Brain microvascular endothelial cell (primary cell): Measurements from ENCODE around the gene CDH26.

Experiments used
- DNase-seq: peaks from one replicate; pipeline ENCODE4 v3.0.0-alpha.2; 2020
- H3K27ac ChIP-seq: fragments of 250-450 bp; sonication (Bioruptor Pico); 2 replicates; pipeline ENCODE4 v1.5.1; 2020; ENCODE audit warnings: mild to moderate bottlenecking, moderate library complexity
- H3K27me3 ChIP-seq: fragments of 250-450 bp; sonication (Bioruptor Pico); replicated peaks from 2 replicates; pipeline ENCODE4 v1.5.1; 2020; ENCODE audit warnings: mild to moderate bottlenecking
- H3K36me3 ChIP-seq: fragments of 250-450 bp; sonication (Bioruptor Pico); replicated peaks from 2 replicates; pipeline ENCODE4 v1.5.1; 2020; ENCODE audit warnings: mild to moderate bottlenecking
- H3K4me3 ChIP-seq: 2 replicates; pipeline ENCODE4 v1.5.1; 2011; ENCODE audit warnings: low read depth, mild to moderate bottlenecking, control low read depth, low read length, moderate library complexity
- in situ Hi-C: cut with HindIII; loops from 2 replicates; pipeline ENCODE4 v1.10.0; 2017; ENCODE audit warnings: low sequenced_read_pairs, low pct_ligation_motif_present
- TF ChIP-seq, protein P1 (sequence below): IDR thresholded peaks from 2 replicates; pipeline ENCODE4 v1.5.1; 2011; ENCODE audit warnings: low read depth, mild to moderate bottlenecking, moderate library complexity, low read length, control low read depth, inconsistent platforms; ENCODE audit errors: missing control alignments

CDH26 gene

DNA sequence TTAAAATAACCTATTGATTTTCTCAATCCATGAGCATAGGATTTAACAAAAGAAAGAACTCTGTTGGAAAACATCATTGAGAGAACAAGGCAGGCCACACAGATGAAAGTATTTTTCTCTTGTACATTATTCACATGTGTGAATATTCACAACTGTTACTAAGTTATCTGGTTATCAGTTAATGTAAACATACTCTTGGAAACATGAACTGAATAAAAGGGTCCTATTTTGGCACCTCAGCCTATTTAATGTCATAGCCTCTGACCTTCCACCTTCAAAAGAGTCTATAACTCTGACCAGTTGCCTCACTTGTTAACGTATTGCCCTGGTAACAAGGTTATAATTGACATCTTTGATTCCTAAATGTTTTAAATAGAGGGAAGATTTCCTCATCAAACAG is 32.9 kb upstream of the CDH26 start:
- TF ChIP-seq, protein P1, sequence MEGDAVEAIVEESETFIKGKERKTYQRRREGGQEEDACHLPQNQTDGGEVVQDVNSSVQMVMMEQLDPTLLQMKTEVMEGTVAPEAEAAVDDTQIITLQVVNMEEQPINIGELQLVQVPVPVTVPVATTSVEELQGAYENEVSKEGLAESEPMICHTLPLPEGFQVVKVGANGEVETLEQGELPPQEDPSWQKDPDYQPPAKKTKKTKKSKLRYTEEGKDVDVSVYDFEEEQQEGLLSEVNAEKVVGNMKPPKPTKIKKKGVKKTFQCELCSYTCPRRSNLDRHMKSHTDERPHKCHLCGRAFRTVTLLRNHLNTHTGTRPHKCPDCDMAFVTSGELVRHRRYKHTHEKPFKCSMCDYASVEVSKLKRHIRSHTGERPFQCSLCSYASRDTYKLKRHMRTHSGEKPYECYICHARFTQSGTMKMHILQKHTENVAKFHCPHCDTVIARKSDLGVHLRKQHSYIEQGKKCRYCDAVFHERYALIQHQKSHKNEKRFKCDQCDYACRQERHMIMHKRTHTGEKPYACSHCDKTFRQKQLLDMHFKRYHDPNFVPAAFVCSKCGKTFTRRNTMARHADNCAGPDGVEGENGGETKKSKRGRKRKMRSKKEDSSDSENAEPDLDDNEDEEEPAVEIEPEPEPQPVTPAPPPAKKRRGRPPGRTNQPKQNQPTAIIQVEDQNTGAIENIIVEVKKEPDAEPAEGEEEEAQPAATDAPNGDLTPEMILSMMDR = no peak
- H3K36me3 ChIP-seq = no peaks in the 10 kb centered on the region
- in situ Hi-C loops = no loop called here
- DNase-seq = no peak
- no peaks in the 10 kb centered on the region for H3K27me3 ChIP-seq
- no peak overlapping the region for H3K4me3 ChIP-seq
- no peak overlapping the region for H3K27ac ChIP-seq

DNA sequence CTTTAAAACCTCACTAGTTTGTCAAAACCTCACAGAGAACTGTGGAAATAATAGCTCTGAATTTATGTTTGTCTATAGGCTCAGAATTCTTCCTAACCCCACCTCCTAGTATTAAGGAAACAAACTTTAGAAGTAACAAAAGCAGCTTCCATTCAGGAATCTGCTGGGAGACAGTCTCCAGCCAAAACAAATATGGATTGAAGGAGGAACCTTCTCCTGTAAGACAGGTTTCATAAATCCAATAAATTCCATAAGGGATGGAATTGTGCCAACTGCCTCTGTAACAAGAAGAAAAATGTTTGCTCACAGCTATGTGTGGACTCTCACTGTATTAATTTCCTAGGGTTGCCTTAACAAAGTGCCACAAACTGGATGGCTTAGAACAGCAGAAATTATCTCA is 32.3 kb upstream of the CDH26 start:
- no peak for DNase-seq
- H3K4me3 ChIP-seq = no peak overlapping the region
- in situ Hi-C loops = no loop called here
- no peak overlapping the region for H3K27ac ChIP-seq
- H3K36me3 ChIP-seq = no peaks in the 10 kb centered on the region
- TF ChIP-seq, protein P1 = no peak
- H3K27me3 ChIP-seq = no peaks in the 10 kb centered on the region

DNA sequence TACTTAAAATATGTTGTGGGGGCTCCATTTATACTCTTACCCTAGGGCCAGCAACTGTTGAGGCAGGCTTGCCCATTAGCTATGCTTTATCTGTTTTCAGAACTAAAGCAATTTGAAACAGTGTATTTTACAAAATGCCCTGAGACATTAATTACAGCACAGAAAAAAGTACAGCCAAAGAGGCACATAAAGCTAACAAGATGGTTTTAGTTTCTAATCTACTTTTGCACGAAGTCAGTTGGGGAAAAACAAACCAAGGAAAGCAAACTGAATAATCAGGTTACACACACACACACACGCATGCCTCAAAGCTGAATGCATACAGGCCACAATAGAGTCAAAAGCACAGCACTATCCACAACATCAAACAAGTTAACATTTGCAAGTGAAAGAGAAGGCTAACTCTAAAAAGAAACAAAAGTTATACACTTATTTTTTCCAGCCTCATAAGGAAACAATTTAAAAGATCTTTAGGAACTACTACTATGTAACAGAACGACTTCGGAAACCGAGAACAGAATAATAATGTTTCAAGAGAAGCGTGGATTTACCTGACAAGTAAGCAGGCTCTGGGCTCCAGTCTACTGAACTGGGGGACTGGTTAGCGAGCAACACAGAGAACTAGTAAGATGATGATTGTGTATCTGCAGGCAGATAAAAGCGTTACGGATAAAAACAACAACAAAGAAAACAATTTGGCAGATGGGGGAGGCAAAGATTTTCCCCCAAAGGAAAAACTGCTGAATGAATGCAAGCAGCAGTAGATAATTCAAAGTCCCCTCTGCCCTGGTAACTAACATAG is 26.5 kb upstream of the CDH26 start:
- Histone ChIP-seq H3K27ac (no peak overlapping the region), H3K36me3 (no peaks in the 10 kb centered on the region), H3K27me3 (no peaks in the 10 kb centered on the region), H3K4me3 (no peak overlapping the region)
- TF ChIP-seq, protein P1 = no peak
- DNase-seq = no peak
- in situ Hi-C loops = no loop called here

DNA sequence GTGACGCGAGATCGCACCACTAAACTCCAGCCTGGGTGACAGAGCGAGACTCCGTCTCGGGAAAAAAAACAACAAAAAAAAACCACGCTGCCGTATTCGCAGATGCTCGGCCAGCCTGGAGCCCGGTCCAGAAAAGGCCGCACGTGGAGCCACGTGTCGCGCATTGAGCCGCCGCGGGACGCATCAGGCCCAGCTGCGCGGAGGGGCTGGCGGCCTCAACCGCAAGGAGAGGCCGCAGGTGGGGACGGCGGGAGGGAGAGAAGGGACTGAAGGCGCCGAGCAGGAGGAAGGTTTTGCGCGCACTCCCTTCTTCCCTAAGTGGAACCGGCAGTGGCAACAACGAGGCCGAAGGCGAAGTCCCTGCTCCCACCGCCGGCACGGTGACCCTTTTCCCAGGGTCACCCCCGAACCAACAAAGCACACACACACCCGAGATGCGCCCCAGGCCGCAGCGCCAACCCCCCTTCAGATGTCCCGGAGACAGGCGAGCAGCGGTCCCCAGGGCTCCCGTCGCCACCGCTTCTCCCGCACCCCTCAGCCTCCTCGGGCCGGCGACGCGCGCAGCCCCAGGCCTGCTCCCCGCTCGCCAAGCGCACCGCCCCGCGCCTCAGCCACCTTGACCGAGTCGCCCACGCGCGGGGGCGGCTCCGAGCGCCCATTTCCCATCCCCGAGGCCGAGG is 25.5 kb upstream of the CDH26 start:
- Histone ChIP-seq H3K27ac (no peak overlapping the region), H3K36me3 (no peaks in the 10 kb centered on the region), H3K27me3 (no peaks in the 10 kb centered on the region), H3K4me3 (no peak overlapping the region)
- no peak for DNase-seq
- TF ChIP-seq, protein P1 = no peak
- in situ Hi-C loops = no loop called here

DNA sequence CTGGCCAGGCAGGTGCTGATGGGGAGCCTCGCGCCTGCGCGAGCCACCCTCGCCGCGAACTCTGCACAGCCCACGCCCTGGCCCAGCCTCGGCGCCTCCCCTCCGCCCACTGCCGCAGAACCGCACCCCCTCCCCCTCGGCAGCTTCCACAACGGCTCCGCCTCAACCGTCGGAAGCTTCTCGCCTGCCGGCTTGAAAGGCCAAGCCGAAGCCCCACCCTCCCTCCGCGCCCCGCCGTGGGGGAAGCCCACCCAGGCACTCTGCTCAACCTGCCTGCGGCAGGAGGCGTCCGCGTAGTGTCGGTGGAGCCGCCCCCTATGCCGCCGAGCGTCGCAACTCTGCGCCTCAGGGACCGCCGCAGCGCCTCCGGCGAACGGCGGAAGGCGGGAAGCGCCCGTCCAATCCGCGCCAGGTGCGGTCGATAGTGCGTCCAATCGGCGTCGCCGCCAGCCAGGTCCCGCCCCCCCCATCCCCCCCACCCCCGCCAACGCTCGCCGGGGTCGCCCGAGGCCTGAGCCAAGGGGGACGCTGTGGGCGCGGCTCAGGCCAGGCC is 24.9 kb upstream of the CDH26 start, which contains the start of gene SYCP2:
Gene SYCP2 (minus strand): TSS at position 342 of the 553 bp plus-strand sequence. CDS start 11,224 bp downstream, outside the sequence.
- Histone ChIP-seq H3K27ac (no peak within 1 kb of the TSS), H3K36me3 (no peaks in the 10 kb centered on the region), H3K27me3 (no peaks in the 10 kb centered on the region), H3K4me3 (peak within 1 kb of the TSS; percentile 63)
- peak; percentile 13 for DNase-seq
- TF ChIP-seq, protein P1 = no peak
- in situ Hi-C loops = no loop called here
